Kidney (tissue), 14 donors: ENCODE measurements around the gene FN3K. TPM values are rescaled to one million over a fixed set of nuclear protein-coding genes. Genes with fewer than 3 reads are reported as not detected.

ENCODE experiments used
- DNase-seq, 5 donors: peaks; one replicate each; pipeline ENCODE4 v3.0.0-alpha.2; 2013 to 2020
- FAIRE-seq: peaks from 2 replicates; lab custom pipeline; 2012; peaks lifted over from hg19 to GRCh38; lab: Jason Lieb, UNC
- H3K27ac ChIP-seq, 2 donors: one replicate each; pipeline ENCODE4 v1.7.0; 2013; ENCODE audit warnings: low read depth in 2 of 2, low read length in 2 of 2, inconsistent platforms in 1 of 2
- H3K27me3 ChIP-seq: one replicate; pipeline ENCODE4 v1.7.1; 2013; ENCODE audit warnings: low read length, inconsistent platforms; ENCODE audit not compliant: control insufficient read depth, insufficient read depth
- H3K36me3 ChIP-seq, 3 donors: one replicate each; pipeline versions ENCODE4 v1.7.0 to v1.7.1; 2013; ENCODE audit warnings: low read length in 3 of 3, control low read depth in 1 of 3, inconsistent platforms in 1 of 3; ENCODE audit not compliant: insufficient read depth in 3 of 3, control insufficient read depth in 2 of 3
- H3K4me1 ChIP-seq, 3 donors: one replicate each; pipeline versions ENCODE4 v1.7.0 to v1.7.1; 2013; ENCODE audit warnings: low read length in 3 of 3, inconsistent platforms in 1 of 3, low read depth in 1 of 3; ENCODE audit not compliant: control insufficient read depth in 2 of 3, insufficient read depth in 2 of 3
- H3K4me3 ChIP-seq, 3 donors: one replicate each; pipeline versions ENCODE4 v1.7.0 to v1.8.1; 2013; ENCODE audit warnings: low read length in 3 of 3, control low read depth in 1 of 3, inconsistent platforms in 1 of 3
- H3K9ac ChIP-seq, 3 donors: one replicate each; pipeline versions ENCODE4 v1.7.0 to v1.7.1; 2013; ENCODE audit warnings: low read length in 3 of 3, control low read depth in 1 of 3, inconsistent platforms in 1 of 3
- H3K9me3 ChIP-seq, 3 donors: one replicate each; pipeline versions ENCODE4 v1.7.0 to v1.7.1; 2013; ENCODE audit warnings: low read length in 3 of 3, control low read depth in 1 of 3, inconsistent platforms in 1 of 3; ENCODE audit not compliant: control insufficient read depth in 2 of 3, insufficient read depth in 1 of 3
- CTCF ChIP-seq: IDR thresholded peaks from 3 replicates; pipeline ENCODE4 v1.5.1; 2012; ENCODE audit warnings: mild to moderate bottlenecking, moderate library complexity, borderline replicate concordance; ENCODE audit not compliant: insufficient read depth; ENCODE audit errors: extremely low read depth
- intact Hi-C: fragments of 100-400 bp; cut with DNase I; formaldehyde crosslinking; loops from one replicate; pipeline ENCODE4 v1.11.1; 2022
- polyA plus RNA-seq: library from polyadenylated mRNA; stranded (reverse); fragments of 350-450 nt; fragmentation: Illumina TruSeq; extraction: RNeasy Lipid Tissue Mini Kit (QIAGEN cat#74804); gene quantifications from one replicate; pipeline ENCODE4 v1.2.3, GENCODE V29; 2014; ENCODE audit warnings: low read depth, low replicate concordance; ENCODE audit not compliant: insufficient read depth
- total RNA-seq: library from RNA; stranded (reverse); fragmentation: NEBNext Ultra II Directional; extraction: Animal tissue kit (Norgen Biotek cat#: 25700); gene quantifications from one replicate; pipeline ENCODE4 v1.2.1, GENCODE V29; 2021
- donor health status: control.
- donor health status: control.
- donor health status: control.
- donor health status: control.
- donor health status: control.
- donor health status: DM: yes; HTN: yes; CAD: no.
- donor health status: Normal renal cell carcinoma (clear cell type).

FN3K gene
- total and polyA plus RNA-seq, 2 donors from 2014 or later = 33.3 to 114 TPM

DNA sequence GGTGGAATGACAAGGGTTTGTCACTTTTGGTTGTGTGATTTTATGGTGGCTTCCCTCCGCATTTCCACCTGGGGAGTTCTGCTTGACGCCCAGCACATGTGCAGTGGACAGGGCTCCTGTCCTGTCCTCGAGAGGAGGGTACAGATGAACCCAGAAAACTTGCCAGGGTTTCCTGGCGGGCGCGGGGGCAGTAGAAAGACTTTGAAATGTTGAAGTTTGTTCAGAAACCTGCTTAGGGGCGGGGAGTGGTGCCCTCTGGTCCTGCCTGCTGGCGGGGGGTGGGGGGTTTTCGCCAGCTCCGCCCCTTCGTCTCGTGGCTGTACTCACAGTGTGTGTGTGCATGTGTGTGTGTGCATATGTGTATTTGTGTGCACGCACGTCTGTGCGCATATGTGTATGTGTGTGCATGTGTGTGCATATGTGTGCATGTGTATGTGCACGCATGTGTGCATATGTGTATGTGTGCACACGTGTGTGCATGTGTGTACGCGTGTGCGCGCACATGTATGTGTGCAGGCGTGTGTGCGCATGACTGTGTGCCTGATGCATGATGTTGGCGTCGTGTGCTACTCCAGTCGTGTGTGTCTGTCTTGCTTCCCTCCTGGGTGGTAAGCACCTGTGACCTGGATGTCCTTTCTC is 12.1 kb upstream of the FN3K start:
- H3K27me3 ChIP-seq = no peaks in the 10 kb centered on the region
- intact Hi-C loops = no loop called here
- H3K4me3 ChIP-seq = no peak overlapping the region
- H3K9me3 ChIP-seq = no peaks in the 10 kb centered on the region
- H3K4me1 ChIP-seq = peaks cover 0 to 1% (median 0%) of the 10 kb centered on the region in 3 donors
- H3K36me3 ChIP-seq = peaks cover 4 to 20% (median 9%) of the 10 kb centered on the region in 3 donors
- H3K9ac ChIP-seq = no peak overlapping the region
- TF ChIP-seq CTCF = no peak
- no peak for DNase-seq
- FAIRE-seq = no peak
- H3K27ac ChIP-seq = no peak overlapping the region

DNA sequence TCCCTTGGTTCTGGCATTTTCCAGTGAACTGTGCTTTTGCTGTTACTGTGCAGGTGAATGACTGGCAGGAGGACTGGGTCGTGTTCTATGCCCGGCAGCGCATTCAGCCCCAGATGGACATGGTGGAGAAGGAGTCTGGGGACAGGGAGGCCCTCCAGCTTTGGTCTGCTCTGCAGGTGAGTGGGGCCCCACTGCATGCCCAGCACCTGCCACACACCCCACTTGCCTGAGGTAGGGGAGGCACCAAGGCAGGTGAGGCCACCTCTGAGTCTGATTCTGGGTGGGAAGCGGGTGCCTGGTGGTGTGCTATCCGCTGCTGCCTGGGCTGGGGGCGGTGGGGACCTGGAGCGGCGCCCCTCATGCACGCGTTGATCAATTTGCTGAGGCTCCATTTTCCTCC is 9.0 kb upstream of the FN3K start:
- H3K27me3 ChIP-seq = no peaks in the 10 kb centered on the region
- FAIRE-seq (no peak), DNase-seq (no peak)
- no peak overlapping the region for H3K9ac ChIP-seq
- no peaks in the 10 kb centered on the region for H3K9me3 ChIP-seq
- no peak for TF ChIP-seq CTCF
- no peak overlapping the region for H3K27ac ChIP-seq
- intact Hi-C loops = no loop called here
- no peak overlapping the region for H3K4me3 ChIP-seq
- peaks cover 3 to 26% (median 4%) of the 10 kb centered on the region in 3 donors for H3K36me3 ChIP-seq
- no peaks in the 10 kb centered on the region for H3K4me1 ChIP-seq

DNA sequence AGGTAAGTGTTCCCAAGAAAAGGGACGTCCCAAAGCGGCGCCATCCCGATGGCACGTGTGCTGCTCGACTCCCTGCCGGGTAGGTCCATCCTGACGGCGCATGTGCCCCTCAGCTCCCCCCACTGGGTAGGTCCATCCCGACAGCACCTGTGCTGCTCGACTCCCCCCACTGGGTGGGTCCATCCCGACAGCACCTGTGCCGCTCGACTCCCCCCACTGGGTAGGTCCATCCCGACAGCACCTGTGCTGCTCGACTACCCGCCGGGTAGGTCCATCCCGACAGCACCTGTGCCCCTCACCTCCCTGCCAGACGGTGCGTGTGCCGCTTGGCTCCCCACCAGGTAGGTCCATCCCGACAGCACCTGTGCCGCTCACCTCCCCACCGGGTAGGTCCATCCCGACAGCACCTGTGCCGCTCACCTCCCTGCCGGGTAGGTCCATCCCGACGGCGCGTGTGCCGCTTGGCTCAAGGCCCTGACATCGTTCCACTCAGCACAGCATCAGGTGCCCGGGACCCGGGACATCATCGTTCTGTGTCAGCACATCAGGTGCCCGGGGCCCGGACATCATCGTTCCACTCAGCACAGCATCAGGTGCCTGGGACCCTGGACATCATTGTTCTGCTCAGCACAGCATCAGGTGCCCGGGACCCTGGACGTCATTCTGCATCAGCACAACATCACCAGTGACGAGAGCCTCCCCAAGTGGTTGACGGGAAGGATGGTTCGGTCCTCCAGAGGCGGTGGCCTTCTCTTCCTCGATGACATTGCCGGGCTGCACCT is 5.7 kb upstream of the FN3K start:
- H3K27me3 ChIP-seq = no peaks in the 10 kb centered on the region
- H3K36me3 ChIP-seq = peaks cover 0 to 25% (median 0%) of the 10 kb centered on the region in 3 donors
- DNase-seq (no peak), FAIRE-seq (no peak)
- intact Hi-C loops = no loop called here
- H3K4me3 ChIP-seq = no peak overlapping the region
- no peak overlapping the region for H3K9ac ChIP-seq
- no peak for TF ChIP-seq CTCF
- H3K27ac ChIP-seq = no peak overlapping the region
- no peaks in the 10 kb centered on the region for H3K9me3 ChIP-seq
- no peaks in the 10 kb centered on the region for H3K4me1 ChIP-seq
